ENCODE data around the gene HABP2. TPM values are rescaled to one million over a fixed set of nuclear protein-coding genes. Genes with fewer than 3 reads are reported as not detected.
A peak's percentile ranks its signal among the peaks of the same experiment; 100 is the strongest.

HABP2 gene
- total RNA-seq, 1 donor from 2014 or later = not detected

- Mint-ChIP-seq H3K27me3 (ENCODE audit: low read depth) (no peaks in the 10 kb centered on the region), H3K9me3 (no peaks in the 10 kb centered on the region), H3K27ac (ENCODE audit: unreplicated experiment) (no peak overlapping the region), H3K4me3 (no peak overlapping the region), H3K36me3 (ENCODE audit: low read depth) (no peaks in the 10 kb centered on the region), H3K4me1 (no peaks in the 10 kb centered on the region)
- TF ChIP-seq CTCF (conservative IDR thresholded peaks at IDR 0.05) = no peak
- no peak for DNase-seq (ENCODE audit: low read depth, low spot score)
These were observed 19.9 kb downstream of the HABP2 start for GRCh38 chr10:113572520-113573290.

- no peak for DNase-seq (ENCODE audit: low read depth, low spot score)
- Mint-ChIP-seq H3K4me3 (no peak overlapping the region), H3K9me3 (no peaks in the 10 kb centered on the region), H3K4me1 (no peaks in the 10 kb centered on the region), H3K36me3 (ENCODE audit: low read depth) (no peaks in the 10 kb centered on the region), H3K27me3 (ENCODE audit: low read depth) (no peaks in the 10 kb centered on the region), H3K27ac (ENCODE audit: unreplicated experiment) (no peak overlapping the region)
- TF ChIP-seq CTCF (conservative IDR thresholded peaks at IDR 0.05) = no peak
These were observed 20.5 kb downstream of the HABP2 start for GRCh38 chr10:113573368-113573767.

- Mint-ChIP-seq H3K27ac (ENCODE audit: unreplicated experiment) (no peak overlapping the region), H3K27me3 (ENCODE audit: low read depth) (peaks cover 10% of the 10 kb centered on the region), H3K9me3 (no peaks in the 10 kb centered on the region), H3K4me1 (no peaks in the 10 kb centered on the region), H3K36me3 (ENCODE audit: low read depth) (no peaks in the 10 kb centered on the region), H3K4me3 (no peak overlapping the region)
- peak; percentile 26 for DNase-seq (ENCODE audit: low read depth, low spot score)
- no peak for TF ChIP-seq CTCF (conservative IDR thresholded peaks at IDR 0.05)
These were observed 24.0 kb downstream of the HABP2 start for GRCh38 chr10:113576852-113577251.

GRCh38 chr10:113578773-113579172 lies 25.9 kb downstream of the HABP2 start:
- DNase-seq (ENCODE audit: low read depth, low spot score) = no peak
- Mint-ChIP-seq H3K4me1 (no peaks in the 10 kb centered on the region), H3K27ac (ENCODE audit: unreplicated experiment) (no peak overlapping the region), H3K4me3 (no peak overlapping the region), H3K36me3 (ENCODE audit: low read depth) (no peaks in the 10 kb centered on the region), H3K9me3 (no peaks in the 10 kb centered on the region), H3K27me3 (ENCODE audit: low read depth) (peaks cover 19% of the 10 kb centered on the region)
- TF ChIP-seq CTCF (conservative IDR thresholded peaks at IDR 0.05) = no peak

GRCh38 chr10:113581092-113581491 lies 28.2 kb downstream of the HABP2 start:
- no peaks in the 10 kb centered on the region for H3K36me3 Mint-ChIP-seq (ENCODE audit: low read depth)
- H3K27me3 Mint-ChIP-seq (ENCODE audit: low read depth) = peaks cover 19% of the 10 kb centered on the region
- no peaks in the 10 kb centered on the region for H3K9me3 Mint-ChIP-seq
- no peaks in the 10 kb centered on the region for H3K4me1 Mint-ChIP-seq
- no peak overlapping the region for H3K27ac Mint-ChIP-seq (ENCODE audit: unreplicated experiment)
- H3K4me3 Mint-ChIP-seq = no peak overlapping the region
- no peak for DNase-seq (ENCODE audit: low read depth, low spot score)
- no peak for TF ChIP-seq CTCF (conservative IDR thresholded peaks at IDR 0.05)
